Measurements from ENCODE around the gene KLHL14. TPM values are rescaled to one million over a fixed set of nuclear protein-coding genes. Genes with fewer than 3 reads are reported as not detected.

Gene KLHL14
- total RNA-seq, 1 donor: not detected

DNA sequence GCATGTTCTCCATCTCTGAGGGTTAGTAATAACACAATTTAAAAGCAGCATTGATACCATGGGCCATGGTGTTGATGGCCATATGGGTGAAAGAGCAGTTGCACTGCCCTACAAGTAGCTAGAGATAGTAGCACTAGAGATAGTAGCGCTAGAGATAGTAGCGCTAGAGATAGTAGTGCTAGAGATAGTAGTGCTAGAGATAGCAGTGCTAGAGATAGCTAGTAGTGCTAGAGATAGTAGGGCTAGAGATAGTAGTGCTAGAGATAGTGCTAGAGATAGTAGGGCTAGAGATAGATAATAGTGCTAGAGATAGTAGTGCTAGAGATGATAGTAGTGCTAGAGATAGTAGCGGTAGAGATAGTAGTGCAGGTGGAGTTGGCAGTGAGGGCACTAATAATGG is 39.5 kb upstream of the KLHL14 start:
- Histone ChIP-seq H3K36me3 (ENCODE audit: insufficient read depth, low read length) (no peaks in the 10 kb centered on the region), H3K27me3 (ENCODE audit: insufficient read depth, low read length) (no peaks in the 10 kb centered on the region)
- no peak for TF ChIP-seq CTCF (IDR thresholded peaks at IDR 0.05; ENCODE audit: extremely low read depth, low read depth, low read length)

GRCh38 chr18:32810314-32810713 is 37.5 kb upstream of the KLHL14 start:
- H3K4me2 ChIP-seq (ENCODE audit: insufficient read depth, low read length): no peak overlapping the region
- no peaks in the 10 kb centered on the region for H4K20me1 ChIP-seq (ENCODE audit: insufficient read depth, low read length)

More for the DNA sequence above, 39.5 kb upstream of the KLHL14 start:
- H3K9me3 ChIP-seq (ENCODE audit: low read depth, low read length): no peaks in the 10 kb centered on the region
- H3K27ac ChIP-seq (ENCODE audit: low read depth, low read length): no peak overlapping the region
- no peak overlapping the region for H2AFZ ChIP-seq (ENCODE audit: low read length)
- H4K20me1 ChIP-seq (ENCODE audit: insufficient read depth, low read length): no peaks in the 10 kb centered on the region
- no peak for DNase-seq (ENCODE audit: insufficient read length, low spot score, missing footprints)
- no peaks in the 10 kb centered on the region for H3K4me1 ChIP-seq (ENCODE audit: insufficient read depth, low read length)
- no peak overlapping the region for H3K4me3 ChIP-seq (ENCODE audit: insufficient read depth, low read length)
- H3K79me2 ChIP-seq (ENCODE audit: insufficient read depth, low read length): no peaks in the 10 kb centered on the region
- no peak overlapping the region for H3K4me2 ChIP-seq (ENCODE audit: insufficient read depth, low read length)

GRCh38 chr18:32805354-32805753 is 32.5 kb upstream of the KLHL14 start:
- H2AFZ ChIP-seq (ENCODE audit: low read length): no peak overlapping the region
- H3K9me3 ChIP-seq (ENCODE audit: low read depth, low read length): no peaks in the 10 kb centered on the region
- TF ChIP-seq CTCF (IDR thresholded peaks at IDR 0.05; ENCODE audit: extremely low read depth, low read depth, low read length): no peak
- H3K4me3 ChIP-seq (ENCODE audit: insufficient read depth, low read length): no peak overlapping the region
- H3K4me1 ChIP-seq (ENCODE audit: insufficient read depth, low read length): no peaks in the 10 kb centered on the region
- no peak overlapping the region for H3K4me2 ChIP-seq (ENCODE audit: insufficient read depth, low read length)
- no peak for DNase-seq (ENCODE audit: insufficient read length, low spot score, missing footprints)
- H3K27ac ChIP-seq (ENCODE audit: low read depth, low read length): no peak overlapping the region
- H3K27me3 ChIP-seq (ENCODE audit: insufficient read depth, low read length): no peaks in the 10 kb centered on the region
- no peaks in the 10 kb centered on the region for H3K36me3 ChIP-seq (ENCODE audit: insufficient read depth, low read length)
- no peaks in the 10 kb centered on the region for H3K79me2 ChIP-seq (ENCODE audit: insufficient read depth, low read length)
- H4K20me1 ChIP-seq (ENCODE audit: insufficient read depth, low read length): no peaks in the 10 kb centered on the region

More at GRCh38 chr18:32810314-32810713, 37.5 kb upstream of the KLHL14 start:
- no peaks in the 10 kb centered on the region for H3K36me3 ChIP-seq (ENCODE audit: insufficient read depth, low read length)
- no peaks in the 10 kb centered on the region for H3K27me3 ChIP-seq (ENCODE audit: insufficient read depth, low read length)
- no peak for TF ChIP-seq CTCF (IDR thresholded peaks at IDR 0.05; ENCODE audit: extremely low read depth, low read depth, low read length)
- H2AFZ ChIP-seq (ENCODE audit: low read length): no peak overlapping the region
- no peaks in the 10 kb centered on the region for H3K9me3 ChIP-seq (ENCODE audit: low read depth, low read length)
- no peaks in the 10 kb centered on the region for H3K79me2 ChIP-seq (ENCODE audit: insufficient read depth, low read length)
- DNase-seq (ENCODE audit: insufficient read length, low spot score, missing footprints): no peak
- H3K4me3 ChIP-seq (ENCODE audit: insufficient read depth, low read length): no peak overlapping the region
- no peaks in the 10 kb centered on the region for H3K4me1 ChIP-seq (ENCODE audit: insufficient read depth, low read length)
- H3K27ac ChIP-seq (ENCODE audit: low read depth, low read length): no peak overlapping the region

DNA sequence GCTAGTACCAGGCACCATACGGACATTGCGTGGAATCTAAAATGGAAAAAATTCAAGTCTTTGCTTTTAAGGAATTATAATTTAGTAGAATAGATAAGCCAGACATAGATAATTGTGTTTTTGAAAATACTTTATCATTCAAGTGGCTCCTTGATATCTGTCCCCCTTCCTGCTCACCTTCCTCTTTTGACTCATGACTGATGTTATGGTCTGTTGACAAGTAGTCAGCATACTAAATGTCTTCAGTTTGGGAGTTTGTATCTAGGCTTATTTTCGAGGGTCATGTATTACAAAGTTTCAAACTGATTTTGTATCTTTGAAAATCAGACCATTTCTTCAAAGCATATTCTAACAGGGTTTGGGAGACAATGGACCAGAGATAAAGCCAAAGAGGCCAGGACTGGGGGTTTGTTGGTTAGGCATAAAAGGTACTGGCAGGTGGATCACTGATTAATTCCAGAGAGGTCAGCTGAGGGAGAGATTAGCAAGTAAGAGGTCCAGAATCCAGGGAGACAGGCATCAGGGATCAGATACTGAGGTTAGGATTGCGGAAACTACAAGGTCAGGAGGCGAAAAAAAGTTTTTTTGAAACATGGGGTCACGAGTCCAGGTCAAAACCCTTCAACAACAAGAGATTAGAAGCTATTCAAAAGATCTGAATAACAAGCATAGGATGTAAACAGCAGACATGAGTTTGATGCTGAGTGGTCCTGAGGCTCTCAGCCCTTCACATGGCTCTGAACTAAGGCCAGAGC is 31.5 kb upstream of the KLHL14 start:
- H3K4me2 ChIP-seq (ENCODE audit: insufficient read depth, low read length): no peak overlapping the region
- H3K27me3 ChIP-seq (ENCODE audit: insufficient read depth, low read length): no peaks in the 10 kb centered on the region
- no peaks in the 10 kb centered on the region for H3K79me2 ChIP-seq (ENCODE audit: insufficient read depth, low read length)
- no peak for TF ChIP-seq CTCF (IDR thresholded peaks at IDR 0.05; ENCODE audit: extremely low read depth, low read depth, low read length)
- no peaks in the 10 kb centered on the region for H3K4me1 ChIP-seq (ENCODE audit: insufficient read depth, low read length)
- no peak for DNase-seq (ENCODE audit: insufficient read length, low spot score, missing footprints)
- no peaks in the 10 kb centered on the region for H3K9me3 ChIP-seq (ENCODE audit: low read depth, low read length)
- H3K27ac ChIP-seq (ENCODE audit: low read depth, low read length): no peak overlapping the region
- H2AFZ ChIP-seq (ENCODE audit: low read length): no peak overlapping the region
- H4K20me1 ChIP-seq (ENCODE audit: insufficient read depth, low read length): no peaks in the 10 kb centered on the region
- H3K4me3 ChIP-seq (ENCODE audit: insufficient read depth, low read length): no peak overlapping the region
- no peaks in the 10 kb centered on the region for H3K36me3 ChIP-seq (ENCODE audit: insufficient read depth, low read length)

All from osteoblast (primary cell).